ENCODE measurements around the gene CASZ1.

GRCh38 chr1:10598389-10598702, 198.1 kb downstream of the CASZ1 start:
- TF ChIP-seq FOXK2 (conservative IDR thresholded peaks at IDR 0.05 in 1 of 2, IDR thresholded peaks at IDR 0.05 in 1 of 2; ENCODE audit: low read depth in 2 of 2), result no peak
- TF ChIP-seq TBL1XR1 (IDR thresholded peaks at IDR 0.05; ENCODE audit: low read length in 2 of 2), result no peak
- TF ChIP-seq RAD21 (CRISPR knock-in tag; conservative IDR thresholded peaks at IDR 0.05 in 1 of 2, IDR thresholded peaks at IDR 0.05 in 1 of 2), result no peak
- TF ChIP-seq MEIS2 (IDR thresholded peaks at IDR 0.05; ENCODE audit: partially characterized antibody), result no peak
- TF ChIP-seq BRCA1 (IDR thresholded peaks at IDR 0.05), result no peak
- TF ChIP-seq BRCA1 (CRISPR knock-in tag; IDR thresholded peaks at IDR 0.05), result no peak
- no peak for TF ChIP-seq MAFF (IDR thresholded peaks at IDR 0.05; ENCODE audit: low read length)
- TF ChIP-seq ATF3 (IDR thresholded peaks at IDR 0.05), result no peak
- no peak for TF ChIP-seq ATF3 (CRISPR knock-in tag; conservative IDR thresholded peaks at IDR 0.05)
- no peak for TF ChIP-seq HDAC8 (tag; IDR thresholded peaks at IDR 0.05)
- no peak for TF ChIP-seq NFYB (IDR thresholded peaks at IDR 0.05; ENCODE audit: extremely low read depth, insufficient read length)
- TF ChIP-seq TFE3 (CRISPR knock-in tag; IDR thresholded peaks at IDR 0.05), result no peak
- TF ChIP-seq PRDM10 (IDR thresholded peaks at IDR 0.05; ENCODE audit: partially characterized antibody), result no peak
